Natural killer cell treated with Interleukin-12 subunit alpha and Interleukin-12 subunit beta and Interleukin-15 and Interleukin-18, amount 100 ng/mL, for 72 hours (primary cell): ENCODE data around the gene ATP6V1C2. TPM values are rescaled to one million over a fixed set of nuclear protein-coding genes. Genes with fewer than 3 reads are reported as not detected.
"Not testable (repeated sequence)": the region's sequence is repeated elsewhere in the genome, so short reads cannot be mapped to it uniquely, and the experiment has no call there.

Experiments used
- ATAC-seq, 2 donors: fragments of 150-1000 bp; cut with Tn5 transposase in 1 of 2; sonication (Bioruptor Pico), chemical (Tn5 transposase) in 1 of 2; 2 replicates each; pipeline ENCODE4 v1.10.0; 2021
- DNase-seq: peaks from one replicate; pipeline ENCODE4 v3.0.0; 2022; ENCODE audit warnings: low spot score
- H3K27ac Mint-ChIP-seq, 2 donors: 1 replicate in 1 of 2; 2 replicates in 1 of 2; pipeline ENCODE4 v1.8.0; 2022; ENCODE audit warnings: mixed read lengths in 2 of 2, mild to moderate bottlenecking in 1 of 2, moderate library complexity in 1 of 2
- H3K27me3 Mint-ChIP-seq, 2 donors: 1 replicate in 1 of 2; 2 replicates in 1 of 2; pipeline ENCODE4 v1.8.0; 2022; ENCODE audit warnings: mixed read lengths in 2 of 2
- H3K36me3 Mint-ChIP-seq: one replicate; pipeline ENCODE4 v1.8.0; 2022; ENCODE audit warnings: mixed read lengths
- H3K4me1 Mint-ChIP-seq, 2 donors: 1 replicate in 1 of 2; 2 replicates in 1 of 2; pipeline ENCODE4 v1.8.0; 2022; ENCODE audit warnings: low read depth in 2 of 2, mixed read lengths in 2 of 2, mild to moderate bottlenecking in 1 of 2
- H3K4me3 Mint-ChIP-seq: one replicate; pipeline ENCODE4 v1.8.0; 2022; ENCODE audit warnings: mixed read lengths
- H3K9me3 Mint-ChIP-seq: 2 replicates; pipeline ENCODE4 v1.8.0; 2022; ENCODE audit warnings: mixed read lengths
- total RNA-seq, 2 donors: library from RNA; stranded (reverse); gene quantifications; one replicate each; pipeline ENCODE4 v1.2.3, GENCODE V29; 2022

ATP6V1C2 gene
- total RNA-seq, 2 donors from 2014 or later: not detected

DNA sequence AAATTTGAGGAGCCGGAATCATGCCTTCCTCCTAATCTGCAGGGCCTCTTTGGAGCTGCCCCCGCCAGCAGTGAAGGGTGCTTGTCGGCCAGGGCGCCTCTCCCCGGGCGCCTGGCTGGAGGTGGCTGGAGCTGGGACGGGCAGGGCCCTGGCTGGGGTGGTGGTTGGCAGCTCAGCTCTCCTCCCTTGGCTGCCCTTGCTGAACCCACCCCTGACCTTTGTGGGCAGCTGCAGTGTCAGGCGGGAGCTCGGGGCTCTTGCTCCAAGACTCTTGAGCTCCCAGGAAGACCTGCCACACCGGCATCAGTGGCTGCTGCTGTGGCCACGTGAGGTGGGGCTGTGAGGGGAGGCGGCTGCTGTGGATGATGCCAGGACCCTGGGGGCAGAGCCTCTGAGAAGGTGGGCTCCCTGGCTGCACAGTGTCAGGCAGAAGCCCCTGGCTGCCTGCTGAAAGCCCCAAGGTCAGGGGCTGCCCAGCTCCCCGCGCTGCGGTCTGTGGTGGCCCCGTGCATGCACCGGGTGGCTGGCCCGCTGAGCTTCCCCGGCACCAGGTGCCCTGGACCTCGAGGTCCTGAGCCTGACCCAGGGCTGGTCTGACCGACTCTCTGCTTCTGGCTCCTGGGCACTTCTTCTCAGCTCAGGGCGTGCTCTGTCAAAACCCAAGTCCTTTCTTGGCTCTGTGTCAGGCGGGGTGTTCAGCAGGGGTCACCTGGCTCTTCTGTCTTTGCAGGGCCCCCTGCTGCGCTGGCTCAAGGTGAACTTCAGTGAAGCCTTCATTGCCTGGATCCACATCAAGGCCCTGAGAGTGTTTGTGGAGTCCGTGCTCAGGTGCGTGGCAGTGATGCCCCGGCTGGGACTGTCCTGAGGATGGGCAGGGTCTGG lies 56.7 kb downstream of the ATP6V1C2 start:
- Mint-ChIP-seq H3K4me3 (no peak overlapping the region), H3K27me3 (no peaks in the 10 kb centered on the region), H3K36me3 (peaks cover 3% of the 10 kb centered on the region), H3K27ac (no peak overlapping the region), H3K4me1 (peaks cover 0 to 3% of the 10 kb centered on the region in 2 donors), H3K9me3 (no peaks in the 10 kb centered on the region)
- ATAC-seq (peak in 1 of 2 donors; percentile 8), DNase-seq (no peak)

DNA sequence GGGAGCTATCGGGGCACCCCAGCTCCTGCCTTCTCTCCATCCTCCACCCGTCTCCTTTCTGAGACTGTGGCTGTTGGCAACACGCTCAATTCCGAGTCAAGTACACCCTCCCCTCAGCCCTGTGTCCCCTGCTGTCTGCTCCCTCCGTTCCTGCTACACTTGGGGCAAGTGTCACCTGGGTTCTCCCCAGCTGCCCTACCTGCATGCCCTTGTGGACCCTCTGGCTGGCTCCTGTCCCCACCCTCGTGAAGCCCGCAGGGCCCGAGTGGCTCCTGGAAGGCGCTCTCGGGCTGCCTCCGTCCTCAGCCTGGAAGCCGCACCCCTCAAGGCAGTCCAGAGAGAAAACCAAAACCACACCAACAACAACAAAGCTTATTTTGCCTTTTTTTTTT lies 57.3 kb downstream of the ATP6V1C2 start:
- DNase-seq (no peak), ATAC-seq (no peak)
- H3K4me3 Mint-ChIP-seq: no peak overlapping the region
- H3K36me3 Mint-ChIP-seq: peaks cover 9% of the 10 kb centered on the region
- no peaks in the 10 kb centered on the region for H3K27me3 Mint-ChIP-seq
- H3K4me1 Mint-ChIP-seq: peaks cover 0 to 3% of the 10 kb centered on the region in 2 donors
- no peak overlapping the region for H3K27ac Mint-ChIP-seq
- H3K9me3 Mint-ChIP-seq: no peaks in the 10 kb centered on the region

DNA sequence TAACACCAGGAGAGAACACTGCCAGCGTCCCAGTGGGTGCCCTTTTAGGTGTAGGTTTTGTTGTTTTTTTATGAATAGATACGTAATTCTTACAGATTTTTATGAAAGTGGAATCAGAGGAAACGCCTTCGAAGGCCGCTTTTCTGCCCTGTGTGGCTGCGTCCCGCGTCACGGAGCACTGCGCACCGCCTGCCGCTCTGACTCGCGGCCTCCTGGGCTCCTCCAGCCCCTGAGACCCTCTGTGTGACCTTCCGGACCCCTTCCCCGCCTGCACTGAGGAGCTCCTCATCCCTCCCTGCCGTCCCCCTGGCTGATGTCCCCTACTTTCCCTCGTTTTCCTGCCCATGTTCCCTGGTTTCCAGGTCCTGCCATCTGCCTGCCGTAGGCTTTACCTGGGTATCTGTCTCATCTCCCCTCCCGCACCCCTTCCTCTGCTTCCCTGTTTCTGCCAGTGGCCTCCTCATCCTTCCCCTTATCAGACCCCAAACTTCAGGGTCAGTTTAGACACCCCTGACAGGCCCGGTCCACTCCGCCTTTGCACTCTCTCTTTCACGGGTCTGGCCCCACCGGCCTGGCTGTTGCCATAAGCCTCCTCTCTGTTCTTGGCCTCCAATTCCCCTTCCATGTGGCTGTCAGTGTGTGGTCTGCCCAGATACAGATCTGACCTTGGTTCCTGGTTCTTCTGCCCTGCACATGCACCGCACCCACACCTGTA lies 58.5 kb downstream of the ATP6V1C2 start:
- ATAC-seq: no peak
- Mint-ChIP-seq H3K4me1 (peaks cover 0 to 3% of the 10 kb centered on the region in 2 donors), H3K36me3 (peaks cover 15% of the 10 kb centered on the region), H3K27me3 (no peaks in the 10 kb centered on the region), H3K27ac (no peak overlapping the region), H3K9me3 (no peaks in the 10 kb centered on the region), H3K4me3 (no peak overlapping the region)
- no peak for DNase-seq

GRCh38 chr2:10780491-10780820 lies 59.0 kb downstream of the ATP6V1C2 start:
- ATAC-seq (no peak), DNase-seq (no peak)
- no peaks in the 10 kb centered on the region for H3K27me3 Mint-ChIP-seq
- H3K36me3 Mint-ChIP-seq: peaks cover 15% of the 10 kb centered on the region
- peaks cover 0 to 3% of the 10 kb centered on the region in 2 donors for H3K4me1 Mint-ChIP-seq
- H3K9me3 Mint-ChIP-seq: no peaks in the 10 kb centered on the region
- H3K4me3 Mint-ChIP-seq: no peak overlapping the region
- no peak overlapping the region for H3K27ac Mint-ChIP-seq

DNA sequence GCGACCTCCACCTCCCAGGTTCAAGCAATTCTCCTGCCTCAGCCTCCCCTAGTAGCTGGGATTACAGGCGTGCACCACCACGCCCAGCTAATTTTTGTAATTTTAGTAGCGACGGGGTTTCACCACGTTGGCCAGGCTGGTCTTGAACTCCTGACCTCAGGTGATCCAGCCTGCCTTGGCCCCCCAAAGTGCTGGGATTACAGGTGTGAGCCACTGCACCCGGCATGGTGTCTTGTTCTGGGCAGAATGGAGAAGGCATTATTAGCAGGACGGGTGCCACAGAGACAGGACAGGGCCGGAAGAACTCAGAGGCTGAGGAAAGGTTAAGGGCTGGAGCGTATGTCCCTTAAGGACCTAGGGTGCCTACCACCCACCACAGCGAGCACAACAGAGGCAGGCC lies 59.4 kb downstream of the ATP6V1C2 start:
- not testable (repeated sequence) for DNase-seq, H3K4me1 Mint-ChIP-seq

GRCh38 chr2:10781746-10782145 lies 60.3 kb downstream of the ATP6V1C2 start:
- H3K27ac Mint-ChIP-seq: no peak overlapping the region
- no peaks in the 10 kb centered on the region for H3K27me3 Mint-ChIP-seq
- H3K4me1 Mint-ChIP-seq: peaks cover 0 to 3% of the 10 kb centered on the region in 2 donors
- no peak overlapping the region for H3K4me3 Mint-ChIP-seq
- ATAC-seq: no peak
- DNase-seq: no peak
- peaks cover 20% of the 10 kb centered on the region for H3K36me3 Mint-ChIP-seq
- H3K9me3 Mint-ChIP-seq: no peaks in the 10 kb centered on the region

More for the DNA sequence above, 59.4 kb downstream of the ATP6V1C2 start:
- peaks cover 15% of the 10 kb centered on the region for H3K36me3 Mint-ChIP-seq
- H3K27me3 Mint-ChIP-seq, H3K27ac Mint-ChIP-seq, H3K4me3 Mint-ChIP-seq, ATAC-seq, H3K9me3 Mint-ChIP-seq: not testable (repeated sequence)

DNA sequence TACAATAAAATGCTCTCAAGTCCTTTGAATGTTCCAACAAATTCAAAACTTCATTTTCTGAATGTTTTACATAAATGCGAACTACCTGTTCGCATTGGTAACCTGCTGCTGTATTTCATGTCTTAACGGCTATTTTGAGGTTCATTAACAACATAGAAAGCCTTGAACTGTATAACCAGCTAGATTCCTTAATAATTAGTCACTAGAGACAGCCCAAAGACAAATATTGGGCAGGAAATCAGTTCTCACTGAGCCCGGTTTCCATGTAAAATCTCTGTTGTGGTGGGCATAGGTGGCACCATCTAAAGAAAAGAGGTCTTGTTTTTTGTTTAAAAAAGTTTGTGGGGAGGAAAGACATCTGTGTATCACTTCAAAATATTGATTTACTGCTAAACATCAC lies 62.0 kb downstream of the ATP6V1C2 start:
- H3K9me3 Mint-ChIP-seq: no peaks in the 10 kb centered on the region
- DNase-seq (no peak), ATAC-seq (no peak)
- H3K27ac Mint-ChIP-seq: no peak overlapping the region
- peaks cover 35% of the 10 kb centered on the region for H3K36me3 Mint-ChIP-seq
- H3K4me3 Mint-ChIP-seq: no peak overlapping the region
- peaks cover 0 to 7% of the 10 kb centered on the region in 2 donors for H3K4me1 Mint-ChIP-seq
- no peaks in the 10 kb centered on the region for H3K27me3 Mint-ChIP-seq

GRCh38 chr2:10784719-10785118 lies 63.3 kb downstream of the ATP6V1C2 start:
- H3K27me3 Mint-ChIP-seq: no peaks in the 10 kb centered on the region
- no peak for DNase-seq
- peaks cover 0 to 7% of the 10 kb centered on the region in 2 donors for H3K4me1 Mint-ChIP-seq
- no peaks in the 10 kb centered on the region for H3K9me3 Mint-ChIP-seq
- no peak for ATAC-seq
- no peak overlapping the region for H3K27ac Mint-ChIP-seq
- H3K36me3 Mint-ChIP-seq: peaks cover 35% of the 10 kb centered on the region
- H3K4me3 Mint-ChIP-seq: no peak overlapping the region

DNA sequence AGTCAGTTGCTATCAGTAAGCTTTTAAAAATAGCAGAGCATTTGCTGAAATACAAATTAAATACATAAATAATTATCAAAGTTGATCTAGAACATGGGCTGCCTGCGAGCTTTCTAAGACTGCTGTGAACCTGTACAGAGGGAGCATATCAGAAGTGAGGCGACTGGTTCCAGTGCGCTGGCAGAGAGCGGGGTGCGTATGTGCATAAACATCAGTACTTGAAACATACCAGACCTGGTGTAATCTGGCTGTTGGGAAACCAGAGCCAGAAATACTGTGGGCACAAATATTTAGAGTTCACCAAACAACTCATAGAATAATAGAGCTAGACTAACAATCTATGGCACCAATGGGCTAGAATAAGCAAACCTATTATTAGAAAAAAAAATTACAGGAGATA lies 63.8 kb downstream of the ATP6V1C2 start:
- H3K4me3 Mint-ChIP-seq: no peak overlapping the region
- H3K36me3 Mint-ChIP-seq: peaks cover 36% of the 10 kb centered on the region
- H3K4me1 Mint-ChIP-seq: peaks cover 2 to 6% of the 10 kb centered on the region in 2 donors
- no peak overlapping the region for H3K27ac Mint-ChIP-seq
- H3K9me3 Mint-ChIP-seq: no peaks in the 10 kb centered on the region
- ATAC-seq (no peak), DNase-seq (no peak)
- no peaks in the 10 kb centered on the region for H3K27me3 Mint-ChIP-seq

DNA sequence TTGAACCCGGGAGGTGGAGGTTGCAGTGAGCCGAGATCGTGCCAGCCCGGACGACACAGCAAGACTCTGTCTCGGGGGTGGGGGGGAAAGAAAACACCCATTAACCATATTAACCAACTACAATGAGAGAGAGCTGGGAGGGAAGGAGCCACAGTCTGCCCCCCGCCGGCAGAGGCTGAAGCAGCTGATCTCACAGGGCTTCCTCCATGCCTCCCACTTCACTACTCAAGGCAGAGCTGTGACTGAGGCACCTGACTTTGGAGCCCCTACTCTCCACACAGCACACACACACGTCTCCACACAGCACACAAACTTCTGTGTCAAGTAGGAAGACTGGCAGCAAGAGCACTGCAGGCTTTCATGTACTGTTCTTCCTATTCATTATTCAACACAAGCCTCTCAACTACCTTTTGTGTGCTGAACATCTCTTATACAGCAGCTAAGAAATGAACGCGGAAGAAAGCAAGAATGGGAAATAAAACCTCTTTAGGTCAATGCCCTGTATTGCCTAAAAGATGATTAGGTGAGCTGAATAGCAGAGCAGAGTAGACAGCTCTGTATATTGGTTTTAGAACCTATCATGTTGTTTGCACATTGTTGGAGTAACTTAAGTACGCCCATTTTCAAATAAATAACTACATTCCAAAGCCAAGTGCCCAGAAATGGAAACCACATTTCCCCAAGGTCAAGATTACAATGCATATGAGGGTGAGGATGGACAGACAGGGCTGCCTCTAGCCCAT lies 65.0 kb downstream of the ATP6V1C2 start:
- DNase-seq: no peak
- no peaks in the 10 kb centered on the region for H3K27me3 Mint-ChIP-seq
- no peak overlapping the region for H3K27ac Mint-ChIP-seq
- no peaks in the 10 kb centered on the region for H3K9me3 Mint-ChIP-seq
- H3K4me1 Mint-ChIP-seq: peaks cover 11 to 16% of the 10 kb centered on the region in 2 donors
- H3K4me3 Mint-ChIP-seq: no peak overlapping the region
- no peak for ATAC-seq
- H3K36me3 Mint-ChIP-seq: peaks cover 45% of the 10 kb centered on the region

- H3K4me1 Mint-ChIP-seq: peaks cover 19% of the 10 kb centered on the region in 2 donors
- H3K4me3 Mint-ChIP-seq: no peak overlapping the region
- no peak for DNase-seq
- H3K36me3 Mint-ChIP-seq: peaks cover 50% of the 10 kb centered on the region
- no peaks in the 10 kb centered on the region for H3K9me3 Mint-ChIP-seq
- no peaks in the 10 kb centered on the region for H3K27me3 Mint-ChIP-seq
- ATAC-seq: no peak
- H3K27ac Mint-ChIP-seq: no peak overlapping the region
Measured at GRCh38 chr2:10787176-10787968, 65.9 kb downstream of the ATP6V1C2 start.

- H3K27ac Mint-ChIP-seq: no peak overlapping the region
- peaks cover 22 to 26% of the 10 kb centered on the region in 2 donors for H3K4me1 Mint-ChIP-seq
- no peaks in the 10 kb centered on the region for H3K9me3 Mint-ChIP-seq
- H3K27me3 Mint-ChIP-seq: no peaks in the 10 kb centered on the region
- H3K4me3 Mint-ChIP-seq: no peak overlapping the region
- no peak for ATAC-seq
- peaks cover 39% of the 10 kb centered on the region for H3K36me3 Mint-ChIP-seq
- DNase-seq: no peak
Measured at GRCh38 chr2:10788855-10789254, 67.4 kb downstream of the ATP6V1C2 start.
